ENCODE measurements around the gene OSBPL3.

OSBPL3 gene

GRCh38 chr7:24939416-24939815, 40.6 kb downstream of the OSBPL3 start:
- H3K36me3 ChIP-seq, result peaks cover 0 to 6% (median 0%) of the 10 kb centered on the region in 11 experiments; a peak in 5 of 22 replicates
- no peaks in the 10 kb centered on the region for H3K27me3 ChIP-seq
- peaks cover 11 to 24% (median 20%) of the 10 kb centered on the region in 11 experiments for H3K9me3 ChIP-seq (replicated peaks in 1 of 11)
- TF ChIP-seq Cebpa-rat (IDR thresholded peaks at IDR 0.05), result peak in 1 of 11 experiments; percentile 34; a peak in 1 of 22 replicates
- peak overlapping the region in 5 of 11 experiments; percentile 5 to 47 (median 14); a peak in 6 of 22 replicates for H3K27ac ChIP-seq
- H3K4me3 ChIP-seq, result no peak overlapping the region
- peak overlapping the region in 1 of 11 experiments; percentile 3; a peak in 1 of 22 replicates for H3K9ac ChIP-seq
- peak overlapping the region in 9 of 11 experiments; percentile 8 to 84 (median 55); a peak in 17 of 22 replicates for H3K4me2 ChIP-seq
- peaks cover 0 to 4% (median 0%) of the 10 kb centered on the region in 11 experiments; a peak in 1 of 22 replicates for H4K20me1 ChIP-seq
- H3K4me1 ChIP-seq, result peaks cover 9 to 46% (median 17%) of the 10 kb centered on the region in 10 experiments

- Histone ChIP-seq H4K20me1 (0 out of 22 replicates have a peak, but pooled peaks cover 0 to 10% (median 0%) of the 10 kb centered on the region in 11 experiments), H3K9me3 (replicated peaks in 1 of 11) (peaks cover 11 to 24% (median 20%) of the 10 kb centered on the region in 11 experiments), H3K36me3 (peaks cover 0 to 6% (median 0%) of the 10 kb centered on the region in 11 experiments; a peak in 5 of 22 replicates), H3K4me2 (peak overlapping the region in 3 of 11 experiments; percentile 1 to 36 (median 26); a peak in 3 of 22 replicates), H3K27me3 (no peaks in the 10 kb centered on the region), H3K4me1 (peaks cover 38 to 70% (median 48%) of the 10 kb centered on the region in 10 experiments), H3K9ac (no peak overlapping the region), H3K4me3 (no peak overlapping the region), H3K27ac (no peak overlapping the region)
- no peak for TF ChIP-seq Cebpa-rat (IDR thresholded peaks at IDR 0.05)
Measured at GRCh38 chr7:24936121-24936824, 43.7 kb downstream of the OSBPL3 start.

- Histone ChIP-seq H3K4me2 (peak overlapping the region; percentile 54 to 91 (median 80)), H3K27ac (peak overlapping the region in 6 of 11 experiments; percentile 37 to 62 (median 52); a peak in 8 of 22 replicates), H3K9ac (peak overlapping the region in 5 of 11 experiments; percentile 32 to 47 (median 41); a peak in 10 of 22 replicates), H3K36me3 (peaks cover 0 to 11% (median 3%) of the 10 kb centered on the region in 11 experiments; a peak in 6 of 22 replicates), H3K4me3 (peak overlapping the region in 7 of 10 experiments; percentile 1 to 54 (median 35); a peak in 8 of 20 replicates), H3K9me3 (replicated peaks in 1 of 11) (peaks cover 11 to 28% (median 20%) of the 10 kb centered on the region in 11 experiments), H3K4me1 (peaks cover 22 to 54% (median 41%) of the 10 kb centered on the region in 10 experiments), H3K27me3 (no peaks in the 10 kb centered on the region), H4K20me1 (0 out of 22 replicates have a peak, but pooled peaks cover 0 to 10% (median 0%) of the 10 kb centered on the region in 11 experiments)
- no peak for TF ChIP-seq Cebpa-rat (IDR thresholded peaks at IDR 0.05)
Measured at GRCh38 chr7:24933298-24933697, 46.7 kb downstream of the OSBPL3 start.

GRCh38 chr7:24932815-24933214, 47.2 kb downstream of the OSBPL3 start:
- Histone ChIP-seq H3K36me3 (peaks cover 0 to 10% (median under 1%) of the 10 kb centered on the region in 11 experiments; a peak in 6 of 22 replicates), H3K4me2 (peak overlapping the region; percentile 54 to 91 (median 80)), H3K27me3 (no peaks in the 10 kb centered on the region), H3K4me1 (peaks cover 22 to 54% (median 39%) of the 10 kb centered on the region in 10 experiments), H4K20me1 (0 out of 22 replicates have a peak, but pooled peaks cover 0 to 10% (median 0%) of the 10 kb centered on the region in 11 experiments), H3K27ac (peak overlapping the region in 7 of 11 experiments; percentile 5 to 62 (median 52); a peak in 14 of 22 replicates), H3K4me3 (peak overlapping the region in 7 of 10 experiments; percentile 1 to 54 (median 35); a peak in 8 of 20 replicates), H3K9ac (peak overlapping the region in 5 of 11 experiments; percentile 32 to 47 (median 41); a peak in 10 of 22 replicates), H3K9me3 (replicated peaks in 1 of 11) (peaks cover 11 to 23% (median 16%) of the 10 kb centered on the region in 11 experiments)
- TF ChIP-seq Cebpa-rat (IDR thresholded peaks at IDR 0.05), result no peak

- Histone ChIP-seq H3K4me1 (peaks cover 22 to 54% (median 41%) of the 10 kb centered on the region in 10 experiments), H3K4me3 (peak overlapping the region in 7 of 10 experiments; percentile 1 to 54 (median 35); a peak in 8 of 20 replicates), H3K9ac (peak overlapping the region in 5 of 11 experiments; percentile 32 to 47 (median 41); a peak in 7 of 22 replicates), H3K4me2 (peak overlapping the region; percentile 54 to 91 (median 80)), H3K36me3 (peaks cover 0 to 8% (median 0%) of the 10 kb centered on the region in 11 experiments; a peak in 3 of 22 replicates), H4K20me1 (0 out of 22 replicates have a peak, but pooled peaks cover 0 to 10% (median 0%) of the 10 kb centered on the region in 11 experiments), H3K27ac (peak overlapping the region in 7 of 11 experiments; percentile 5 to 62 (median 45); a peak in 12 of 22 replicates), H3K27me3 (no peaks in the 10 kb centered on the region), H3K9me3 (replicated peaks in 1 of 11) (peaks cover 6 to 19% (median 11%) of the 10 kb centered on the region in 11 experiments; a peak in 21 of 22 replicates)
- TF ChIP-seq Cebpa-rat (IDR thresholded peaks at IDR 0.05), result no peak
Measured at GRCh38 chr7:24932389-24932788, 47.6 kb downstream of the OSBPL3 start.

GRCh38 chr7:24931844-24932243, 48.1 kb downstream of the OSBPL3 start:
- peaks cover 0 to 10% (median 0%) of the 10 kb centered on the region in 11 experiments; a peak in 1 of 22 replicates for H4K20me1 ChIP-seq
- H3K9ac ChIP-seq, result peak overlapping the region in 1 of 11 experiments; percentile 44; a peak in 2 of 22 replicates
- peaks cover 1 to 13% (median 6%) of the 10 kb centered on the region in 11 experiments; a peak in 20 of 22 replicates for H3K9me3 ChIP-seq (replicated peaks in 1 of 11)
- peaks cover 22 to 54% (median 41%) of the 10 kb centered on the region in 10 experiments for H3K4me1 ChIP-seq
- no peak for TF ChIP-seq Cebpa-rat (IDR thresholded peaks at IDR 0.05)
- peak overlapping the region; percentile 54 to 91 (median 80) for H3K4me2 ChIP-seq
- H3K36me3 ChIP-seq, result peaks cover 0 to 8% (median 0%) of the 10 kb centered on the region in 11 experiments; a peak in 3 of 22 replicates
- no peak overlapping the region for H3K4me3 ChIP-seq
- H3K27me3 ChIP-seq, result no peaks in the 10 kb centered on the region
- peak overlapping the region in 2 of 11 experiments; percentile 52 to 58; a peak in 3 of 22 replicates for H3K27ac ChIP-seq

- Histone ChIP-seq H3K9me3 (replicated peaks in 1 of 11) (peaks cover 0 to 6% (median 0%) of the 10 kb centered on the region in 11 experiments; a peak in 3 of 22 replicates), H3K4me3 (no peak overlapping the region), H3K27ac (no peak overlapping the region), H3K27me3 (no peaks in the 10 kb centered on the region), H3K4me2 (peak overlapping the region in 6 of 11 experiments; percentile 12 to 89 (median 16); a peak in 2 of 22 replicates), H4K20me1 (peaks cover 0 to 15% (median 0%) of the 10 kb centered on the region in 11 experiments; a peak in 2 of 22 replicates), H3K36me3 (peaks cover 0 to 8% (median 0%) of the 10 kb centered on the region in 11 experiments; a peak in 3 of 22 replicates), H3K9ac (no peak overlapping the region), H3K4me1 (peaks cover 22 to 46% (median 41%) of the 10 kb centered on the region in 10 experiments)
- TF ChIP-seq Cebpa-rat (IDR thresholded peaks at IDR 0.05), result no peak
Measured at GRCh38 chr7:24930856-24931255, 49.1 kb downstream of the OSBPL3 start.
